Testis (tissue), 5 donors: ENCODE data around the gene PLXNB1. TPM values are rescaled to one million over a fixed set of nuclear protein-coding genes. Genes with fewer than 3 reads are reported as not detected.

Experiments used
- DNase-seq: peaks from one replicate; pipeline ENCODE4 v3.0.0-alpha.2; 2019
- H3K27ac ChIP-seq, 2 donors: fragments of 200-600 bp; sonication (generic); one replicate each; pipeline ENCODE4 v1.5.1; 2019
- H3K27me3 ChIP-seq: fragments of 200-600 bp; sonication (generic); one replicate; pipeline ENCODE4 v1.5.1; 2019
- H3K36me3 ChIP-seq: fragments of 200-600 bp; sonication (generic); one replicate; pipeline ENCODE4 v1.5.1; 2017; ENCODE audit warnings: low read depth; ENCODE audit errors: missing control alignments
- H3K4me1 ChIP-seq: fragments of 200-600 bp; sonication (generic); one replicate; pipeline ENCODE4 v1.5.1; 2019
- H3K4me3 ChIP-seq, 2 donors: fragments of 200-600 bp; sonication (generic); one replicate each; pipeline ENCODE4 v1.5.1; 2017 to 2019
- H3K9me3 ChIP-seq: fragments of 200-600 bp; sonication (generic); one replicate; pipeline ENCODE4 v1.5.1; 2017
- POLR2A ChIP-seq: fragments of 450-650 bp; IDR thresholded peaks from one replicate; pipeline ENCODE4 v1.6.1; 2017; ENCODE audit warnings: antibody characterized with exemption, mild to moderate bottlenecking, moderate library complexity
- WGBS, 2 donors: methylation state at CpG; one replicate each; pipeline ENCODE4 v1.1.5; 2018; 5-methylcytosine and 5-hydroxymethylcytosine counted together
- intact Hi-C: fragments of 100-400 bp; cut with DNase I; formaldehyde crosslinking; loops from one replicate; pipeline ENCODE4 v1.15.1; 2023; ENCODE audit warnings: low total_unique reads
- long read RNA-seq, 2 donors: transcript quantifications; one replicate each; lab custom pipeline, GENCODE V29; 2026
- polyA plus RNA-seq: library from polyadenylated mRNA; stranded (reverse); fragments of 350-450 nt; fragmentation: Illumina TruSeq; extraction: RNeasy Lipid Tissue Mini Kit (QIAGEN cat#74804); gene quantifications from one replicate; pipeline ENCODE4 v1.2.3, GENCODE V29; 2014; ENCODE audit warnings: low read depth, low replicate concordance; ENCODE audit not compliant: insufficient read depth
- total RNA-seq, 2 donors: library from RNA; depleted of rRNA; stranded (reverse); fragments of >200 nt; gene quantifications; one replicate each; pipeline ENCODE4 v1.2.3, GENCODE V29; 2016
- TF ChIP-seq, protein P1 (sequence below), 3 experiments: fragments of 450-650 bp in 2 of 3; fragments of 200-600 bp in 1 of 3; sonication (generic) in 1 of 3; IDR thresholded peaks; one replicate each; pipeline ENCODE4 v1.5.1; 2016 to 2019; ENCODE audit warnings: antibody characterized with exemption in 3 of 3, mild to moderate bottlenecking in 2 of 3, moderate library complexity in 1 of 3

Gene PLXNB1, protein sequence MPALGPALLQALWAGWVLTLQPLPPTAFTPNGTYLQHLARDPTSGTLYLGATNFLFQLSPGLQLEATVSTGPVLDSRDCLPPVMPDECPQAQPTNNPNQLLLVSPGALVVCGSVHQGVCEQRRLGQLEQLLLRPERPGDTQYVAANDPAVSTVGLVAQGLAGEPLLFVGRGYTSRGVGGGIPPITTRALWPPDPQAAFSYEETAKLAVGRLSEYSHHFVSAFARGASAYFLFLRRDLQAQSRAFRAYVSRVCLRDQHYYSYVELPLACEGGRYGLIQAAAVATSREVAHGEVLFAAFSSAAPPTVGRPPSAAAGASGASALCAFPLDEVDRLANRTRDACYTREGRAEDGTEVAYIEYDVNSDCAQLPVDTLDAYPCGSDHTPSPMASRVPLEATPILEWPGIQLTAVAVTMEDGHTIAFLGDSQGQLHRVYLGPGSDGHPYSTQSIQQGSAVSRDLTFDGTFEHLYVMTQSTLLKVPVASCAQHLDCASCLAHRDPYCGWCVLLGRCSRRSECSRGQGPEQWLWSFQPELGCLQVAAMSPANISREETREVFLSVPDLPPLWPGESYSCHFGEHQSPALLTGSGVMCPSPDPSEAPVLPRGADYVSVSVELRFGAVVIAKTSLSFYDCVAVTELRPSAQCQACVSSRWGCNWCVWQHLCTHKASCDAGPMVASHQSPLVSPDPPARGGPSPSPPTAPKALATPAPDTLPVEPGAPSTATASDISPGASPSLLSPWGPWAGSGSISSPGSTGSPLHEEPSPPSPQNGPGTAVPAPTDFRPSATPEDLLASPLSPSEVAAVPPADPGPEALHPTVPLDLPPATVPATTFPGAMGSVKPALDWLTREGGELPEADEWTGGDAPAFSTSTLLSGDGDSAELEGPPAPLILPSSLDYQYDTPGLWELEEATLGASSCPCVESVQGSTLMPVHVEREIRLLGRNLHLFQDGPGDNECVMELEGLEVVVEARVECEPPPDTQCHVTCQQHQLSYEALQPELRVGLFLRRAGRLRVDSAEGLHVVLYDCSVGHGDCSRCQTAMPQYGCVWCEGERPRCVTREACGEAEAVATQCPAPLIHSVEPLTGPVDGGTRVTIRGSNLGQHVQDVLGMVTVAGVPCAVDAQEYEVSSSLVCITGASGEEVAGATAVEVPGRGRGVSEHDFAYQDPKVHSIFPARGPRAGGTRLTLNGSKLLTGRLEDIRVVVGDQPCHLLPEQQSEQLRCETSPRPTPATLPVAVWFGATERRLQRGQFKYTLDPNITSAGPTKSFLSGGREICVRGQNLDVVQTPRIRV (N-terminal part only)
- total RNA-seq (10 to 100 TPM; 70.2 to 79.2 TPM), polyA plus RNA-seq (41.5 TPM)
- long read RNA-seq, donor 1, partial matches to known transcripts, result 0 of 1 reads
- long read RNA-seq, donor 1, other reads (novel, unspliced or antisense), result 0 of 1 reads
- long read RNA-seq, donor 2, result 0 reads

DNA sequence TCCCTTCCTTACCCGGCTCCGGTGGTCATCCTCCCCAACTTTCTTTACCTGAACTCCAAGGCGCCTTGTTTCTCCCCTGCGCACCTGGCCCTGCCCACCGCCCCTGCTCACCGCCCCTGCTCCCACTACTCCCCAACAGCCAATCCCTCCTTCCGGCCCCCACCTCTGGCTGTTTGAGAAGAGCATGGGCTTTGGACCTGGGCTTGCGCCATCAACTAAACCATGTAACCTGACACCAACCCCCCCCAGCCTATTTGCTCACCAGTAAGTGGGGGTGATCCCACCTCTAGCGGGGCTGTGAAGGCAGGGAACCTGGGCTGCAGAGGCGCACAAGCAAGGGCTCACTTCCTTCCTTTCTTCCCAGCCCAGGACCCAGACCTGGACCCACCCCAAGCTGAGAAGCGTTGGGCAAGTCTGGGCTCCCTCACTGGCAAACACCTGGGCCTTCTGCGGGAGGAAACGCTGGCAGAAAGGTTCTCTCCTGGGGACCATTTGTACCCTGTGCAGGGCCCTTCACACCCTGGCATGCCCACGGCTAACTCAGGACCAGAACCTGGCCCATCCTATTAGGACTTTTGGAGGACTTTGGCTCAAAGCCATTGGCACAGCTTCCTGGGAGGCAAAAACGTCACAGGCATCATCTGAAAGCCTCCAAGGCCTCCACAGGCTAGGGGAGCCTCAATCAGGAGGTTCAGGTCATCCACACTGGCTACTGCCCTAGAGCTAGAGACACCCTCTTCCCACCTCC, at the start of gene PLXNB1:
Gene PLXNB1 (minus strand): TSS at position 127 of the 748 bp plus-strand sequence. CDS start 5,475 bp downstream, outside the sequence.
- H3K36me3 ChIP-seq, result no peaks in the 10 kb centered on the region
- H3K4me3 ChIP-seq, result peak within 1 kb of the TSS; percentile 75 to 80
- H3K4me1 ChIP-seq, result peaks cover 63% of the 10 kb centered on the region
- WGBS, 2 donors, result 11 to 19% methylated on average over 15 of the region's 15 CpGs
- peak within 1 kb of the TSS; percentile 71 to 91 for H3K27ac ChIP-seq
- DNase-seq, result peak; percentile 86
- TF ChIP-seq, protein P1, sequence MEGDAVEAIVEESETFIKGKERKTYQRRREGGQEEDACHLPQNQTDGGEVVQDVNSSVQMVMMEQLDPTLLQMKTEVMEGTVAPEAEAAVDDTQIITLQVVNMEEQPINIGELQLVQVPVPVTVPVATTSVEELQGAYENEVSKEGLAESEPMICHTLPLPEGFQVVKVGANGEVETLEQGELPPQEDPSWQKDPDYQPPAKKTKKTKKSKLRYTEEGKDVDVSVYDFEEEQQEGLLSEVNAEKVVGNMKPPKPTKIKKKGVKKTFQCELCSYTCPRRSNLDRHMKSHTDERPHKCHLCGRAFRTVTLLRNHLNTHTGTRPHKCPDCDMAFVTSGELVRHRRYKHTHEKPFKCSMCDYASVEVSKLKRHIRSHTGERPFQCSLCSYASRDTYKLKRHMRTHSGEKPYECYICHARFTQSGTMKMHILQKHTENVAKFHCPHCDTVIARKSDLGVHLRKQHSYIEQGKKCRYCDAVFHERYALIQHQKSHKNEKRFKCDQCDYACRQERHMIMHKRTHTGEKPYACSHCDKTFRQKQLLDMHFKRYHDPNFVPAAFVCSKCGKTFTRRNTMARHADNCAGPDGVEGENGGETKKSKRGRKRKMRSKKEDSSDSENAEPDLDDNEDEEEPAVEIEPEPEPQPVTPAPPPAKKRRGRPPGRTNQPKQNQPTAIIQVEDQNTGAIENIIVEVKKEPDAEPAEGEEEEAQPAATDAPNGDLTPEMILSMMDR (IDR thresholded peaks at IDR 0.05), result no peak
- no peak for TF ChIP-seq POLR2A
- intact Hi-C loops, result no loop called here
- no peaks in the 10 kb centered on the region for H3K9me3 ChIP-seq
- H3K27me3 ChIP-seq, result no peaks in the 10 kb centered on the region

DNA sequence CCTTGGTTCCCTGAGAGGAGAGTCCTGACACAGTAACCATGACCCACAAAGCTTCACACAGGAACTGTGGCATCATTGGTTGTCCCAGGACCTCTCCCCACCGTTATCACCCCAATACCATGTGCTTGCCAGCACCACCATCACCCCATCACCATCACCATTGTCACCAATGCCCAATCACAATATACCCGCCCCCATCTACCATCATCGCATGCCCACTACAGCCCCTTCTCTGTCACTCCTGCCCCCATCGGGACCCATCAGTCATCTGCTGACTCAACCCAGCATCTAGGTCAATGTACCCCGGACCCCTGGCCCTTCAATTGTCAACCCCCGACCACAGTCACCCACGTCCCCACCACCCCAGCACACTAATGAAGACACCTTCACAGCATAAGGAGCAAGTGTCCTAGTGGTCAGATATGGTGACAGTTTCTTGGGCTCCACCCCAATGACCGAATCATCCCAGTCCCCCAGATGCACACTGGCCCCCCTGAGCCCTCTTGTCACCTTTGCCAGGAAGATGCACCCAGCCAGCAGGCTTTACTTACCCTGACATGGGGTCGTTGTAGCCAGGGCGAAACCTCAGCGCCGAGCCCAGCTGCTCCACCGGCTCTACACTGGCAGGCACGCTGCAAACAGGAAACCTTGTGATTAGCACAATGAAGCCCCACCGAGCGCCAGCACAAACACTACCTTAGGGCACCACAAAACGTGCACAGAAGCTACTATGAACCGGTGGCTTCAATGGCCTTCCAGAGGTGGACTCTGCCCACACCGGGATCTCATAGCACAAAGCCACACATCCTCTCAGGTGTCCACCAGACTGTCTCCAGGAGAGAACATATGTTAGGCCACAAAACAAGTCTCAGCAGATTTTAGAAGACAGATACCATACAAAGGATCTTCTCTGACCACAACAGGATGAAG, 49.0 kb upstream of the PLXNB1 start:
- H3K4me1 ChIP-seq, result no peaks in the 10 kb centered on the region
- H3K9me3 ChIP-seq, result no peaks in the 10 kb centered on the region
- DNase-seq, result no peak
- H3K27me3 ChIP-seq, result no peaks in the 10 kb centered on the region
- WGBS, 2 donors, result 85 to 93% methylated on average over 17 to 19 of the region's 19 CpGs
- H3K36me3 ChIP-seq, result no peaks in the 10 kb centered on the region
- H3K27ac ChIP-seq, result no peak overlapping the region
- TF ChIP-seq, protein P1 (IDR thresholded peaks at IDR 0.05), result no peak
- no peak for TF ChIP-seq POLR2A
- intact Hi-C loops, result no loop called here
- no peak overlapping the region for H3K4me3 ChIP-seq

DNA sequence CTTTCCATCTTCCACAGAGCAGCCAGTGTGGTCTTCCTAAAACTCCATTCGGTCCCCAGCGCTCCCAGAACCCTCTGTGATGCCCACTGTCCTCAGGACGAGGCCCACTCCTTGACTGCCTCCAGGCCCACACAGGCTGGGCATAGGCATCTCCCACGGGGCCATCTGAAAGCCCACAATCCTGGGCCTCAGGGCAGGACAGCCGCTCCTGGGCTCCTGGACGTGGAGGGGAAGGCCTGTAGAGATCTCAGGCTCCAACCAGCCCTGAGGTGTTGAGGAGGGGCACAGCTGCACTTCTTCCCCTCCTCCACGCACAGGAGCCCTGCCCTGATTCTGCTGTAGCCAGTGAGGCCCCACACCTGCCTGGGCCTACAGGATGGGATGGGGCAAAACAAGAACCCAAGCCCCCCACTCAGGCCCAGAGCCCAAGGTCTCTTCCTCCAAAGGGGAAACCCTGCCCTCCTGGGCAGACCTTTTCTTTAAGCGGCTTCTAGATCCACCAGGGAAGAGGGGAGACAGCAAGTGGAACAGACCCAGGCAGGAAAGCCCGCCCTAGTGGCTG, 48.2 kb upstream of the PLXNB1 start:
- WGBS, 2 donors, result 86 to 90% methylated on average over 7 to 9 of the region's 9 CpGs
- no peak overlapping the region for H3K27ac ChIP-seq
- H3K27me3 ChIP-seq, result no peaks in the 10 kb centered on the region
- H3K4me3 ChIP-seq, result no peak overlapping the region
- DNase-seq, result no peak
- H3K4me1 ChIP-seq, result peaks cover 5% of the 10 kb centered on the region
- intact Hi-C loops, result no loop called here
- no peaks in the 10 kb centered on the region for H3K9me3 ChIP-seq
- H3K36me3 ChIP-seq, result no peaks in the 10 kb centered on the region
- TF ChIP-seq, protein P1 (IDR thresholded peaks at IDR 0.05), result no peak
- no peak for TF ChIP-seq POLR2A
